ENCODE measurements around the gene CTIF.

- TF ChIP-seq POLR2AphosphoS5 (IDR thresholded peaks at IDR 0.05; ENCODE audit: low read depth, low read length) (no peak), POLR2A (IDR thresholded peaks at IDR 0.05; ENCODE audit: low read depth, low read length) (no peak), TAF1 (IDR thresholded peaks at IDR 0.05; ENCODE audit: low read depth, low read length) (no peak)
Observed at GRCh38 chr18:48734460-48734859, 195.6 kb downstream of the CTIF start.

All from GM12891 (cell line).